ENCODE data around the gene PHC1.

- no peak for TF ChIP-seq POLR2A (IDR thresholded peaks at IDR 0.05; ENCODE audit: low read length)
- no peak for TF ChIP-seq GATA1 (IDR thresholded peaks at IDR 0.05; ENCODE audit: low read depth, low read length)
These were observed 22.4 kb downstream of the PHC1 start for GRCh38 chr12:8936735-8937134.
